Osteoblast (primary cell): ENCODE data around the gene KCMF1. TPM values are rescaled to one million over a fixed set of nuclear protein-coding genes. Genes with fewer than 3 reads are reported as not detected.
A peak's percentile ranks its signal among the peaks of the same experiment; 100 is the strongest.

Experiments used
- DNase-seq: peaks from one replicate; pipeline ENCODE4 v3.0.0; 2011; ENCODE audit warnings: low spot score, mixed read lengths; ENCODE audit not compliant: insufficient read length; ENCODE audit errors: missing footprints
- H2AFZ ChIP-seq: 2 replicates; pipeline ENCODE4 v1.6.0; 2011; ENCODE audit warnings: mild to moderate bottlenecking, low read length
- H3K27ac ChIP-seq: 2 replicates; pipeline ENCODE4 v1.5.1; 2011; ENCODE audit warnings: mild to moderate bottlenecking, low read depth, low read length, moderate library complexity
- H3K27me3 ChIP-seq: 2 replicates; pipeline ENCODE4 v1.6.0; 2012; ENCODE audit warnings: mild to moderate bottlenecking, control low read depth, inconsistent platforms, low read length, moderate library complexity; ENCODE audit not compliant: insufficient read depth
- H3K36me3 ChIP-seq: 2 replicates; pipeline ENCODE4 v1.5.1; 2011; ENCODE audit warnings: mild to moderate bottlenecking, low read length, control low read depth, moderate library complexity; ENCODE audit not compliant: insufficient read depth
- H3K4me1 ChIP-seq: 2 replicates; pipeline ENCODE4 v1.5.1; 2011; ENCODE audit warnings: mild to moderate bottlenecking, low read length, control low read depth, moderate library complexity; ENCODE audit not compliant: insufficient read depth
- H3K4me2 ChIP-seq: 2 replicates; pipeline ENCODE4 v1.6.0; 2011; ENCODE audit warnings: mild to moderate bottlenecking, low read length; ENCODE audit not compliant: insufficient read depth
- H3K4me3 ChIP-seq: fragments of 200-600 bp; sonication (generic); 3 replicates; pipeline ENCODE4 v1.5.1; 2012; ENCODE audit warnings: mild to moderate bottlenecking, low read length, inconsistent platforms; ENCODE audit not compliant: insufficient read depth
- H3K79me2 ChIP-seq: 2 replicates; pipeline ENCODE4 v1.6.0; 2012; ENCODE audit warnings: mild to moderate bottlenecking, low read length, control low read depth, inconsistent platforms; ENCODE audit not compliant: insufficient read depth
- H3K9me3 ChIP-seq: 2 replicates; pipeline ENCODE4 v1.5.1; 2011; ENCODE audit warnings: low read depth, low read length, control low read depth
- H4K20me1 ChIP-seq: 2 replicates; pipeline ENCODE4 v1.6.0; 2012; ENCODE audit warnings: mild to moderate bottlenecking, low read length, control low read depth; ENCODE audit not compliant: insufficient read depth
- CTCF ChIP-seq: IDR thresholded peaks from 2 replicates; pipeline ENCODE4 v1.5.1; 2011; ENCODE audit warnings: mild to moderate bottlenecking, low read depth, low read length, moderate library complexity; ENCODE audit errors: extremely low read depth
- total RNA-seq: library from RNA; depleted of rRNA; stranded (reverse); fragments of >200 nt; gene quantifications from 2 replicates; pipeline ENCODE4 v1.2.3, GENCODE V29; 2012

The KCMF1 gene
- total RNA-seq, 1 donor = 74.2 TPM

GRCh38 chr2:84966731-84967130 lies 4.2 kb upstream of the KCMF1 start:
- Histone ChIP-seq H2AFZ (no peak overlapping the region), H3K79me2 (peaks cover 56% of the 10 kb centered on the region), H4K20me1 (peaks cover 15% of the 10 kb centered on the region), H3K27me3 (no peaks in the 10 kb centered on the region), H3K4me3 (no peak overlapping the region), H3K27ac (no peak overlapping the region), H3K9me3 (no peaks in the 10 kb centered on the region), H3K4me2 (no peak overlapping the region), H3K36me3 (peaks cover 14% of the 10 kb centered on the region), H3K4me1 (peaks cover 22% of the 10 kb centered on the region)
- TF ChIP-seq CTCF = no peak
- DNase-seq = no peak

GRCh38 chr2:84969511-84970209 lies 1.3 kb upstream of the KCMF1 start:
- H3K4me2 ChIP-seq = peak overlapping the region; percentile 98
- DNase-seq = peak; percentile 90
- H3K4me1 ChIP-seq = peaks cover 19% of the 10 kb centered on the region
- H3K36me3 ChIP-seq = peaks cover 14% of the 10 kb centered on the region
- no peaks in the 10 kb centered on the region for H3K27me3 ChIP-seq
- H4K20me1 ChIP-seq = peaks cover 23% of the 10 kb centered on the region
- H3K9me3 ChIP-seq = no peaks in the 10 kb centered on the region
- TF ChIP-seq CTCF = no peak
- peak overlapping the region; percentile 83 for H2AFZ ChIP-seq
- H3K79me2 ChIP-seq = peaks cover 76% of the 10 kb centered on the region
- H3K4me3 ChIP-seq = peak overlapping the region; percentile 88
- H3K27ac ChIP-seq = peak overlapping the region; percentile 86

GRCh38 chr2:84970210-84970867 lies 622 bp upstream of the KCMF1 start:
- Histone ChIP-seq H3K27ac (peak overlapping the region; percentile 86), H3K4me2 (peak overlapping the region; percentile 98), H3K4me1 (peaks cover 19% of the 10 kb centered on the region), H3K79me2 (peaks cover 78% of the 10 kb centered on the region), H3K36me3 (peaks cover 9% of the 10 kb centered on the region), H4K20me1 (peaks cover 29% of the 10 kb centered on the region), H3K4me3 (peak overlapping the region; percentile 88), H2AFZ (peak overlapping the region; percentile 83), H3K9me3 (no peaks in the 10 kb centered on the region), H3K27me3 (no peaks in the 10 kb centered on the region)
- no peak for TF ChIP-seq CTCF
- DNase-seq = peak; percentile 95

- H3K4me2 ChIP-seq = peak overlapping the region; percentile 84
- H3K27ac ChIP-seq = peak overlapping the region; percentile 79
- H3K4me1 ChIP-seq = peaks cover 19% of the 10 kb centered on the region
- no peak for TF ChIP-seq CTCF
- H3K27me3 ChIP-seq = no peaks in the 10 kb centered on the region
- H3K36me3 ChIP-seq = no peaks in the 10 kb centered on the region
- H3K4me3 ChIP-seq = peak overlapping the region; percentile 81
- peak overlapping the region; percentile 11 for H2AFZ ChIP-seq
- no peaks in the 10 kb centered on the region for H3K9me3 ChIP-seq
- H3K79me2 ChIP-seq = peaks cover 85% of the 10 kb centered on the region
- DNase-seq = peak; percentile 94
- H4K20me1 ChIP-seq = peaks cover 41% of the 10 kb centered on the region
Measured at GRCh38 chr2:84971510-84972206, 697 bp downstream of the KCMF1 start.
